ENCODE data around the gene TMEM185B. TPM values are rescaled to one million over a fixed set of nuclear protein-coding genes. Genes with fewer than 3 reads are reported as not detected.

TMEM185B gene
- total and polyA plus RNA-seq, 10 of the 15 experiments (the other 5 are each of a cell fraction or from before 2014, with no cell fraction given), result 2.4 to 20.9 (median 14.5) TPM

DNA sequence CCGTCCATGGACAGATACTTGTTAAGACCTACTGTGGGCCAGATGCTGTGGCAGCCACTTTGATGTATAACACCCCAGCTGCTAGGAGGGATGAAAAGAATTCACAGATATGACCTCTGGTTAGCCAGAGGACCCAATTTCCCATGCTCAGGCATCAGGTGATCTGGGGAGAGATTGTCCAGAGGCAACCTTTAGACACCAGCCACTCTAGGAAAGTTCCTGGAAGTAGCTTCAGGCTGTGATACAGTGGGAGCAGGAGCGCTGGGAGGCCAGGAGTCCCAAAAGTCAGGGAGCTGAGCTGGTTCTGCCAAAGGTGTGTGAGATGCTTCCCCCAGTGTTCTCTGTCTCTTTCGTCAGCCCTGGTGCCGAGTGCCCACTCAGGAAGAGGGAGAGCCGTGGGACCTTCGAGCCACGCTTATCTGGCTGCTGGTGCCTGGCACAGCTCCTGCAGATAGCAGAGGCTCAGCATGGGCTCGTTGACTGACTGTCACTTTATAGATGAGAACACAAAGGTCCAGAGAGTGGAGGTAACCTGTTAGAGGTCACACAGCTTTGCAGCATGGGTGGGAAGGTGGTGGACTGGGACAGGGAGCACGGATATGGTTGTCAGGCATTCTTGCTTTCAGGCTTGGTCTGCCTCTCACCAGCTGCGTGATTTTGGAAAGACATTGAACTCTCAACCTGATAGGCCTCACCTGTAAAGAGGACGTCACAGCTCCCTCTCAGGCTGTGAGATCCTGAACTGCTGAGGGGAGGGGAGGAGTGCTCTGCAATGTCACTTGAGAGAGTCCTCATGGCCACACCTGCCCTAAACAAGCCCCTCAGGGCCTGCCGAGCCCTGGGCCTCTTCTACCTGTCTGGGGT lies 21.7 kb upstream of the TMEM185B start (continued):
- TF ChIP-seq, protein P1, sequence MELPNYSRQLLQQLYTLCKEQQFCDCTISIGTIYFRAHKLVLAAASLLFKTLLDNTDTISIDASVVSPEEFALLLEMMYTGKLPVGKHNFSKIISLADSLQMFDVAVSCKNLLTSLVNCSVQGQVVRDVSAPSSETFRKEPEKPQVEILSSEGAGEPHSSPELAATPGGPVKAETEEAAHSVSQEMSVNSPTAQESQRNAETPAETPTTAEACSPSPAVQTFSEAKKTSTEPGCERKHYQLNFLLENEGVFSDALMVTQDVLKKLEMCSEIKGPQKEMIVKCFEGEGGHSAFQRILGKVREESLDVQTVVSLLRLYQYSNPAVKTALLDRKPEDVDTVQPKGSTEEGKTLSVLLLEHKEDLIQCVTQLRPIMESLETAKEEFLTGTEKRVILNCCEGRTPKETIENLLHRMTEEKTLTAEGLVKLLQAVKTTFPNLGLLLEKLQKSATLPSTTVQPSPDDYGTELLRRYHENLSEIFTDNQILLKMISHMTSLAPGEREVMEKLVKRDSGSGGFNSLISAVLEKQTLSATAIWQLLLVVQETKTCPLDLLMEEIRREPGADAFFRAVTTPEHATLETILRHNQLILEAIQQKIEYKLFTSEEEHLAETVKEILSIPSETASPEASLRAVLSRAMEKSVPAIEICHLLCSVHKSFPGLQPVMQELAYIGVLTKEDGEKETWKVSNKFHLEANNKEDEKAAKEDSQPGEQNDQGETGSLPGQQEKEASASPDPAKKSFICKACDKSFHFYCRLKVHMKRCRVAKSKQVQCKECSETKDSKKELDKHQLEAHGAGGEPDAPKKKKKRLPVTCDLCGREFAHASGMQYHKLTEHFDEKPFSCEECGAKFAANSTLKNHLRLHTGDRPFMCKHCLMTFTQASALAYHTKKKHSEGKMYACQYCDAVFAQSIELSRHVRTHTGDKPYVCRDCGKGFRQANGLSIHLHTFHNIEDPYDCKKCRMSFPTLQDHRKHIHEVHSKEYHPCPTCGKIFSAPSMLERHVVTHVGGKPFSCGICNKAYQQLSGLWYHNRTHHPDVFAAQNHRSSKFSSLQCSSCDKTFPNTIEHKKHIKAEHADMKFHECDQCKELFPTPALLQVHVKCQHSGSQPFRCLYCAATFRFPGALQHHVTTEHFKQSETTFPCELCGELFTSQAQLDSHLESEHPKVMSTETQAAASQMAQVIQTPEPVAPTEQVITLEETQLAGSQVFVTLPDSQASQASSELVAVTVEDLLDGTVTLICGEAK (IDR thresholded peaks at IDR 0.05; ENCODE audit: borderline replicate concordance), result no peak
- TF ChIP-seq TCF7 (IDR thresholded peaks at IDR 0.05; ENCODE audit: borderline replicate concordance) (no peak), ZNF384 (IDR thresholded peaks at IDR 0.05; ENCODE audit: borderline replicate concordance, low read depth, low read length) (no peak), KDM1A (IDR thresholded peaks at IDR 0.05; ENCODE audit: borderline replicate concordance) (no peak), NFXL1 (IDR thresholded peaks at IDR 0.05; ENCODE audit: borderline replicate concordance) (no peak)
- TF ChIP-seq, protein P2, sequence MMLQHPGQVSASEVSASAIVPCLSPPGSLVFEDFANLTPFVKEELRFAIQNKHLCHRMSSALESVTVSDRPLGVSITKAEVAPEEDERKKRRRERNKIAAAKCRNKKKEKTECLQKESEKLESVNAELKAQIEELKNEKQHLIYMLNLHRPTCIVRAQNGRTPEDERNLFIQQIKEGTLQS (IDR thresholded peaks at IDR 0.05; ENCODE audit: borderline replicate concordance, extremely low read depth, low read depth, low read length), result no peak
- TF ChIP-seq, protein P3, sequence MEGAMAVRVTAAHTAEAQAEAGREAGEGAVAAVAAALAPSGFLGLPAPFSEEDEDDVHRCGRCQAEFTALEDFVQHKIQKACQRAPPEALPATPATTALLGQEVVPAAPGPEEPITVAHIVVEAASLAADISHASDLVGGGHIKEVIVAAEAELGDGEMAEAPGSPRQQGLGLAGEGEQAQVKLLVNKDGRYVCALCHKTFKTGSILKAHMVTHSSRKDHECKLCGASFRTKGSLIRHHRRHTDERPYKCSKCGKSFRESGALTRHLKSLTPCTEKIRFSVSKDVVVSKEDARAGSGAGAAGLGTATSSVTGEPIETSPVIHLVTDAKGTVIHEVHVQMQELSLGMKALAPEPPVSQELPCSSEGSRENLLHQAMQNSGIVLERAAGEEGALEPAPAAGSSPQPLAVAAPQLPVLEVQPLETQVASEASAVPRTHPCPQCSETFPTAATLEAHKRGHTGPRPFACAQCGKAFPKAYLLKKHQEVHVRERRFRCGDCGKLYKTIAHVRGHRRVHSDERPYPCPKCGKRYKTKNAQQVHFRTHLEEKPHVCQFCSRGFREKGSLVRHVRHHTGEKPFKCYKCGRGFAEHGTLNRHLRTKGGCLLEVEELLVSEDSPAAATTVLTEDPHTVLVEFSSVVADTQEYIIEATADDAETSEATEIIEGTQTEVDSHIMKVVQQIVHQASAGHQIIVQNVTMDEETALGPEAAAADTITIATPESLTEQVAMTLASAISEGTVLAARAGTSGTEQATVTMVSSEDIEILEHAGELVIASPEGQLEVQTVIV (IDR thresholded peaks at IDR 0.05; ENCODE audit: borderline replicate concordance, partially characterized antibody), result no peak
- TF ChIP-seq, protein P4, sequence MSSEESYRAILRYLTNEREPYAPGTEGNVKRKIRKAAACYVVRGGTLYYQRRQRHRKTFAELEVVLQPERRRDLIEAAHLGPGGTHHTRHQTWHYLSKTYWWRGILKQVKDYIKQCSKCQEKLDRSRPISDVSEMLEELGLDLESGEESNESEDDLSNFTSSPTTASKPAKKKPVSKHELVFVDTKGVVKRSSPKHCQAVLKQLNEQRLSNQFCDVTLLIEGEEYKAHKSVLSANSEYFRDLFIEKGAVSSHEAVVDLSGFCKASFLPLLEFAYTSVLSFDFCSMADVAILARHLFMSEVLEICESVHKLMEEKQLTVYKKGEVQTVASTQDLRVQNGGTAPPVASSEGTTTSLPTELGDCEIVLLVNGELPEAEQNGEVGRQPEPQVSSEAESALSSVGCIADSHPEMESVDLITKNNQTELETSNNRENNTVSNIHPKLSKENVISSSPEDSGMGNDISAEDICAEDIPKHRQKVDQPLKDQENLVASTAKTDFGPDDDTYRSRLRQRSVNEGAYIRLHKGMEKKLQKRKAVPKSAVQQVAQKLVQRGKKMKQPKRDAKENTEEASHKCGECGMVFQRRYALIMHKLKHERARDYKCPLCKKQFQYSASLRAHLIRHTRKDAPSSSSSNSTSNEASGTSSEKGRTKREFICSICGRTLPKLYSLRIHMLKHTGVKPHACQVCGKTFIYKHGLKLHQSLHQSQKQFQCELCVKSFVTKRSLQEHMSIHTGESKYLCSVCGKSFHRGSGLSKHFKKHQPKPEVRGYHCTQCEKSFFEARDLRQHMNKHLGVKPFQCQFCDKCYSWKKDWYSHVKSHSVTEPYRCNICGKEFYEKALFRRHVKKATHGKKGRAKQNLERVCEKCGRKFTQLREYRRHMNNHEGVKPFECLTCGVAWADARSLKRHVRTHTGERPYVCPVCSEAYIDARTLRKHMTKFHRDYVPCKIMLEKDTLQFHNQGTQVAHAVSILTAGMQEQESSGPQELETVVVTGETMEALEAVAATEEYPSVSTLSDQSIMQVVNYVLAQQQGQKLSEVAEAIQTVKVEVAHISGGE (CRISPR knock-in tag; IDR thresholded peaks at IDR 0.05), result no peak
- TF ChIP-seq, protein P5, sequence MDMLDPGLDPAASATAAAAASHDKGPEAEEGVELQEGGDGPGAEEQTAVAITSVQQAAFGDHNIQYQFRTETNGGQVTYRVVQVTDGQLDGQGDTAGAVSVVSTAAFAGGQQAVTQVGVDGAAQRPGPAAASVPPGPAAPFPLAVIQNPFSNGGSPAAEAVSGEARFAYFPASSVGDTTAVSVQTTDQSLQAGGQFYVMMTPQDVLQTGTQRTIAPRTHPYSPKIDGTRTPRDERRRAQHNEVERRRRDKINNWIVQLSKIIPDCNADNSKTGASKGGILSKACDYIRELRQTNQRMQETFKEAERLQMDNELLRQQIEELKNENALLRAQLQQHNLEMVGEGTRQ (IDR thresholded peaks at IDR 0.05; ENCODE audit: borderline replicate concordance, low read depth, low read length), result no peak

Data from GM12878 (cell line).